Liver (tissue), 9 donors: ENCODE measurements around the gene AP1M1. TPM values are rescaled to one million over a fixed set of nuclear protein-coding genes. Genes with fewer than 3 reads are reported as not detected.

Source experiments
- DNase-seq: peaks from one replicate; pipeline ENCODE4 v3.0.0-alpha.2; 2017; ENCODE audit warnings: low spot score
- H3K27ac ChIP-seq, 2 donors: one replicate each; pipeline ENCODE4 v1.7.0; 2013; ENCODE audit warnings: inconsistent platforms in 2 of 2, low read length in 2 of 2, control low read depth in 1 of 2, low read depth in 1 of 2, mild to moderate bottlenecking in 1 of 2
- H3K27me3 ChIP-seq, 4 donors: one replicate each; pipeline versions ENCODE4 v1.6.1 to v1.7.0; 2013; ENCODE audit warnings: low read length in 3 of 4, inconsistent platforms in 1 of 4, mild to moderate bottlenecking in 1 of 4, moderate library complexity in 1 of 4; ENCODE audit not compliant: control insufficient read depth in 4 of 4, insufficient read depth in 4 of 4
- H3K36me3 ChIP-seq, 4 donors: one replicate each; pipeline versions ENCODE4 v1.6.1 to v1.7.0; 2013; ENCODE audit warnings: low read length in 3 of 4, mild to moderate bottlenecking in 3 of 4, low read depth in 1 of 4, moderate library complexity in 1 of 4; ENCODE audit not compliant: control insufficient read depth in 4 of 4, insufficient read depth in 3 of 4
- H3K4me1 ChIP-seq, 4 donors: one replicate each; pipeline versions ENCODE4 v1.6.1 to v1.7.0; 2013; ENCODE audit warnings: low read length in 3 of 4, mild to moderate bottlenecking in 3 of 4, moderate library complexity in 1 of 4; ENCODE audit not compliant: control insufficient read depth in 4 of 4, insufficient read depth in 4 of 4
- H3K4me3 ChIP-seq, 3 donors: one replicate each; pipeline versions ENCODE4 v1.6.1 to v1.7.0; 2013; ENCODE audit warnings: low read length in 3 of 3, control low read depth in 1 of 3, low read depth in 1 of 3, mild to moderate bottlenecking in 1 of 3
- H3K9ac ChIP-seq, 2 donors: one replicate each; pipeline ENCODE4 v1.7.0; 2013; ENCODE audit warnings: low read length in 2 of 2, mild to moderate bottlenecking in 2 of 2, moderate library complexity in 2 of 2, control low read depth in 1 of 2, low read depth in 1 of 2
- H3K9me3 ChIP-seq, 4 donors: one replicate each; pipeline versions ENCODE4 v1.6.1 to v1.7.0; 2013; ENCODE audit warnings: low read length in 3 of 4; ENCODE audit not compliant: control insufficient read depth in 4 of 4
- CTCF ChIP-seq: fragments of 150-350 bp; IDR thresholded peaks from 2 replicates; pipeline ENCODE4 v1.5.1; 2017; ENCODE audit warnings: improper control_type of control experiment, low read depth, low read length; ENCODE audit not compliant: missing input control
- EGR1 ChIP-seq, 2 donors: IDR thresholded peaks; 2 replicates each; pipeline ENCODE4 v1.6.1; 2016 to 2018; ENCODE audit warnings: antibody characterized with exemption in 2 of 2, low read depth in 2 of 2
- FOXA1 ChIP-seq: IDR thresholded peaks from 2 replicates; pipeline ENCODE4 v1.6.1; 2016; ENCODE audit warnings: antibody characterized with exemption
- FOXA2 ChIP-seq: IDR thresholded peaks from 2 replicates; pipeline ENCODE4 v1.6.1; 2016; ENCODE audit warnings: antibody characterized with exemption
- GABPA ChIP-seq, 2 donors: IDR thresholded peaks in 1 of 2; conservative IDR thresholded peaks in 1 of 2; 2 replicates each; pipeline ENCODE4 v1.6.1; 2016; ENCODE audit warnings: antibody characterized with exemption in 2 of 2, mild to moderate bottlenecking in 1 of 2, moderate library complexity in 1 of 2
- HNF4A ChIP-seq, 2 donors: conservative IDR thresholded peaks; 2 replicates each; pipeline ENCODE4 v1.6.1; 2016; ENCODE audit warnings: antibody characterized with exemption in 2 of 2, mild to moderate bottlenecking in 2 of 2
- HNF4G ChIP-seq: IDR thresholded peaks from 2 replicates; pipeline ENCODE4 v1.6.1; 2016; ENCODE audit warnings: antibody characterized with exemption
- NR2F2 ChIP-seq: IDR thresholded peaks from 2 replicates; pipeline ENCODE4 v1.6.1; 2016; ENCODE audit warnings: antibody characterized with exemption
- RAD21 ChIP-seq, 2 donors: IDR thresholded peaks; 2 replicates each; pipeline ENCODE4 v1.6.1; 2016; ENCODE audit warnings: antibody characterized with exemption in 2 of 2, mild to moderate bottlenecking in 2 of 2
- RXRA ChIP-seq, 2 donors: IDR thresholded peaks; 2 replicates each; pipeline ENCODE4 v1.6.1; 2017 to 2018; ENCODE audit warnings: antibody characterized with exemption in 2 of 2, mild to moderate bottlenecking in 1 of 2
- SP1 ChIP-seq: IDR thresholded peaks from 2 replicates; pipeline ENCODE4 v1.6.1; 2018; ENCODE audit warnings: antibody characterized with exemption, mild to moderate bottlenecking
- TAF1 ChIP-seq: conservative IDR thresholded peaks from 2 replicates; pipeline ENCODE4 v1.6.1; 2016; ENCODE audit warnings: antibody characterized with exemption, mild to moderate bottlenecking
- YY1 ChIP-seq: IDR thresholded peaks from 2 replicates; pipeline ENCODE4 v1.6.1; 2016; ENCODE audit warnings: antibody characterized with exemption, mild to moderate bottlenecking
- WGBS: extraction: QIAGEN DNeasy Blood & Tissue Kit; methylation state at CpG from one replicate; pipeline ENCODE4 v1.1.7; 2013; 5-methylcytosine and 5-hydroxymethylcytosine counted together
- polyA plus RNA-seq, 2 donors: library from polyadenylated mRNA; stranded (reverse) in 1 of 2; unstranded in 1 of 2; fragments of 200-250 nt in 1 of 2; fragments of >200 nt in 1 of 2; fragmentation: Nextera tagmentation in 1 of 2; extraction: Ambion mirVana in 1 of 2; gene quantifications; one replicate each; pipeline versions ENCODE4 v1.2.1 to v1.2.3, GENCODE V29; 2013 to 2015
- total RNA-seq, 2 donors: library from RNA; depleted of rRNA; stranded (reverse); fragments of >200 nt; gene quantifications; one replicate each; pipeline ENCODE4 v1.2.3, GENCODE V29; 2014
- TF ChIP-seq, protein P1 (sequence below): IDR thresholded peaks from 2 replicates; pipeline ENCODE4 v1.6.1; 2016; ENCODE audit warnings: antibody characterized with exemption
- TF ChIP-seq, protein P2 (sequence below): IDR thresholded peaks from 2 replicates; pipeline ENCODE4 v1.6.1; 2016; ENCODE audit warnings: antibody characterized with exemption
- donor health status: healthy.
- donor health status: healthy.
- donor health status: healthy.
- donor health status: healthy.
- donor health status: healthy.

The AP1M1 gene
- total and polyA plus RNA-seq, 4 donors = 25.4 to 62.2 (median 50.4) TPM

- TF ChIP-seq, protein P1, sequence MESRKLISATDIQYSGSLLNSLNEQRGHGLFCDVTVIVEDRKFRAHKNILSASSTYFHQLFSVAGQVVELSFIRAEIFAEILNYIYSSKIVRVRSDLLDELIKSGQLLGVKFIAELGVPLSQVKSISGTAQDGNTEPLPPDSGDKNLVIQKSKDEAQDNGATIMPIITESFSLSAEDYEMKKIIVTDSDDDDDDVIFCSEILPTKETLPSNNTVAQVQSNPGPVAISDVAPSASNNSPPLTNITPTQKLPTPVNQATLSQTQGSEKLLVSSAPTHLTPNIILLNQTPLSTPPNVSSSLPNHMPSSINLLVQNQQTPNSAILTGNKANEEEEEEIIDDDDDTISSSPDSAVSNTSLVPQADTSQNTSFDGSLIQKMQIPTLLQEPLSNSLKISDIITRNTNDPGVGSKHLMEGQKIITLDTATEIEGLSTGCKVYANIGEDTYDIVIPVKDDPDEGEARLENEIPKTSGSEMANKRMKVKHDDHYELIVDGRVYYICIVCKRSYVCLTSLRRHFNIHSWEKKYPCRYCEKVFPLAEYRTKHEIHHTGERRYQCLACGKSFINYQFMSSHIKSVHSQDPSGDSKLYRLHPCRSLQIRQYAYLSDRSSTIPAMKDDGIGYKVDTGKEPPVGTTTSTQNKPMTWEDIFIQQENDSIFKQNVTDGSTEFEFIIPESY = no peak
Measured at GRCh38 chr19:16153582-16154336, 44.0 kb upstream of the AP1M1 start (continued).

DNA sequence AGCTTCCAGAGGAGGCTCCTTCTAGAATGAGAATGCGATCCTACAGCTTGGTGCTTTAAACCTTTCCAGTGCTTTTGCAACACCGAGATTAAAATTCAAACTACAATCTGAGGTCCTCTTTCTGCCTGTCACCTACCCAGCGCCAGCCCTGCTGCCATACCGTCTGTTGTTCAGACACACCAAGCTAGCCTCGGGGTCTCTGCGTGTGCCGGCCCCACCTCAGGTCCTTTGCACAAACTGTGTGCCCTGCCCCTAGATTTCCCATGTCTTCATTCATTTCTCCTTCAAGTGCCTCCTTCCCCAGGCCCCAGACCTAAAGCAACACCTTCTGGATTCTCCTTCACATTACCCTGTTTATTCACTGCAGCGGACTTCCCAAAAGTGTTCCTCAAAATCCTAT, 43.2 kb upstream of the AP1M1 start:
- no peak for DNase-seq
- Histone ChIP-seq H3K27me3 (no peaks in the 10 kb centered on the region), H3K9me3 (no peaks in the 10 kb centered on the region), H3K9ac (no peak overlapping the region), H3K4me3 (no peak overlapping the region), H3K27ac (no peak overlapping the region), H3K36me3 (no peaks in the 10 kb centered on the region), H3K4me1 (peaks cover 0 to 2% (median 0%) of the 10 kb centered on the region in 4 donors)
- WGBS = 94% methylated on average over 8 of the region's 8 CpGs
- TF ChIP-seq CTCF = no peak
- no peak for TF ChIP-seq GABPA (IDR thresholded peaks at IDR 0.05 in 1 of 2, conservative IDR thresholded peaks at IDR 0.05 in 1 of 2)
- TF ChIP-seq HNF4A (conservative IDR thresholded peaks at IDR 0.05) = no peak
- no peak for TF ChIP-seq NR2F2
- TF ChIP-seq RXRA (IDR thresholded peaks at IDR 0.05) = no peak
- TF ChIP-seq, protein P1 = no peak
- no peak for TF ChIP-seq HNF4G
- no peak for TF ChIP-seq FOXA2
- TF ChIP-seq YY1 = no peak
- TF ChIP-seq RAD21 (IDR thresholded peaks at IDR 0.05) = no peak
- TF ChIP-seq TAF1 = no peak
- no peak for TF ChIP-seq SP1
- TF ChIP-seq EGR1 (IDR thresholded peaks at IDR 0.05; ENCODE audit: low read depth in 2 of 2) = no peak

GRCh38 chr19:16155128-16155527, 42.6 kb upstream of the AP1M1 start:
- H3K9me3 ChIP-seq = no peaks in the 10 kb centered on the region
- no peak overlapping the region for H3K4me3 ChIP-seq
- no peak overlapping the region for H3K27ac ChIP-seq
- H3K27me3 ChIP-seq = no peaks in the 10 kb centered on the region
- peaks cover 0 to 2% (median 0%) of the 10 kb centered on the region in 4 donors for H3K4me1 ChIP-seq
- WGBS = 95% methylated on average over 1 of the region's 1 CpG
- no peak overlapping the region for H3K9ac ChIP-seq
- no peaks in the 10 kb centered on the region for H3K36me3 ChIP-seq
- no peak for DNase-seq
- TF ChIP-seq HNF4G (no peak), NR2F2 (no peak), FOXA2 (no peak), CTCF (no peak), TAF1 (no peak), EGR1 (IDR thresholded peaks at IDR 0.05; ENCODE audit: low read depth in 2 of 2) (no peak), RXRA (IDR thresholded peaks at IDR 0.05) (no peak), FOXA1 (no peak)
- TF ChIP-seq, protein P1 = no peak
- TF ChIP-seq, protein P2, sequence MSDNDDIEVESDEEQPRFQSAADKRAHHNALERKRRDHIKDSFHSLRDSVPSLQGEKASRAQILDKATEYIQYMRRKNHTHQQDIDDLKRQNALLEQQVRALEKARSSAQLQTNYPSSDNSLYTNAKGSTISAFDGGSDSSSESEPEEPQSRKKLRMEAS = no peak
